ENCODE data around the gene ZBTB7C.

DNA sequence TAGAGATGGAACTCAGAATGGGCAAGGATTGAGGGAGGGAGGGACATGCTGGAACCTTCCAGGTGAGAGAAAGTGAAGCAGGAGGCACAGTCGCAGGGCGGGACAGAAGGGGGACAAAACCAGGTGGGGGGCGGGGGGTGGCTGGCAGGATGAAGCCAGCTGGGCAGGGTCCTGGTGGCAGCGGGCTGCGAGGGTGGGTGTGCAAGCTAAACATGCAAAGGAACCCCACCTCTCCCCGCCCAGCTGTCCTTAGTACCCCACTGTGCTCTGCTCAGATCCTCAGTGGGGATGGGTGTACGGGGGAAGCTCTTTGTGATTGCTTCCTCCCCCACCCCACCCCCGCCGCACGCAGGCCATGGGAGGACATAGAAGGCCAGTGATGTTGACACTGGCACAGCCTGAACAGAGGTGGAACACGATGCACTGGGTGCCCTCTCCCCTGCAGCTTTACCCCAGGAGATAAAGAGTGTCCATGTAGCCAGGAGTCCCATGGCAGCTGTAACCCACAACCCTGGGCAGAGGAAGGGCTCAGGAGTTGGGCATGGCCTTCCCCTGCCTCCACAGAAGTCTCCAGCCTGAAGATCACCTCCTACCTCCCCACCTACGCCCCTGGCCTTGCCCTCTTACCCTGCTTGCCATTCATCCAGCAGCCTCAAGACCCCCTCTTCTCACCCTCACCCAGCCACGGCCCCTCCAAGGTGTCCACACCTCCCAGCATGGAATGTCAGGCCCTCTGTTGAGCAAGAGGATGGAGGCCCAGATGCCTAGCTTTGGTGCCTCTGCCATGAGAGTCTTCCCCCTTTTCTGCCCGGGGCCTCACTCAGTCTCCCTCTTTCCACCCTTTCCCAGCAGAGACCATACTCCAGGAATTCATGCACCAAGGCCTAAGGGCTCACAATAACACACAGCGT, 206.6 kb downstream of the ZBTB7C start:
- TF ChIP-seq EP300 (IDR thresholded peaks at IDR 0.05) (no peak), POLR2AphosphoS5 (IDR thresholded peaks at IDR 0.05) (no peak), POLR2A (IDR thresholded peaks at IDR 0.05) (no peak)
- TF ChIP-seq, protein P1, sequence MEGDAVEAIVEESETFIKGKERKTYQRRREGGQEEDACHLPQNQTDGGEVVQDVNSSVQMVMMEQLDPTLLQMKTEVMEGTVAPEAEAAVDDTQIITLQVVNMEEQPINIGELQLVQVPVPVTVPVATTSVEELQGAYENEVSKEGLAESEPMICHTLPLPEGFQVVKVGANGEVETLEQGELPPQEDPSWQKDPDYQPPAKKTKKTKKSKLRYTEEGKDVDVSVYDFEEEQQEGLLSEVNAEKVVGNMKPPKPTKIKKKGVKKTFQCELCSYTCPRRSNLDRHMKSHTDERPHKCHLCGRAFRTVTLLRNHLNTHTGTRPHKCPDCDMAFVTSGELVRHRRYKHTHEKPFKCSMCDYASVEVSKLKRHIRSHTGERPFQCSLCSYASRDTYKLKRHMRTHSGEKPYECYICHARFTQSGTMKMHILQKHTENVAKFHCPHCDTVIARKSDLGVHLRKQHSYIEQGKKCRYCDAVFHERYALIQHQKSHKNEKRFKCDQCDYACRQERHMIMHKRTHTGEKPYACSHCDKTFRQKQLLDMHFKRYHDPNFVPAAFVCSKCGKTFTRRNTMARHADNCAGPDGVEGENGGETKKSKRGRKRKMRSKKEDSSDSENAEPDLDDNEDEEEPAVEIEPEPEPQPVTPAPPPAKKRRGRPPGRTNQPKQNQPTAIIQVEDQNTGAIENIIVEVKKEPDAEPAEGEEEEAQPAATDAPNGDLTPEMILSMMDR (IDR thresholded peaks at IDR 0.05), result no peak
